NOMO-1 treated with DMSO at 0.1 percent for 48 hours (cell line): ENCODE results near the gene FCAMR.

Source experiments
- DNase-seq: peaks from one replicate; lab custom pipeline; 2025; ENCODE audit not compliant: unreplicated experiment; lab: John Stamatoyannopoulos, UW

FCAMR gene

GRCh38 chr1:206912445-206913095 is 57.7 kb downstream of the FCAMR start:
- DNase-seq: peak; percentile 60

DNA sequence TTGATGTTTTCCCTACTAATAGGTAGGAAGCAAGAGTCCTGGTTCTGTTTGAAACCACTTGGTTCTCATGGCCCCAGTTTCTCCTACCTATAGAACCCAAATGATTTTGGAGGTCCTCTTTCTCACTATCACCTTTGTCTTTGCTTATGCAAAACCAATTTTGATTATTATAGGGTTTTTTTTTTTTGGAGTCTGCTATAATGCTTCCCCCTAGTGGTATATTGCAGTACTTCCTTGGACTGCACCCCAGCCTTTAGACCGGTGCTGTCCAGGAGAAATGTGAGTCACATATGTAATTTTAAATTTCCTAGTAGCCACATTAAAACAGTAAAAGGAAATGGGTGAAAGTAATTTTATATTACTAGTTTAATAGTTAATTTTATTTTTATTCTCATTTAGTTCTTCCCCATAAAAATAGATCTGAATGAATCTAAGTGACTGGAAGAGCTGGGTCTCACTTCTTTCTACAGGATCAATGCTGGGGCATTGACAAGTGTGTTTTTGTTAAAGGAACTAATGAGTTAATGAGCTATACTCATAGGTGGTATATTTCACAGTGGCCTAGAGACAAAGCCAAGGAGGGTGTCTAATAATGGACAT is 59.1 kb downstream of the FCAMR start:
- peak; percentile 50 for DNase-seq

DNA sequence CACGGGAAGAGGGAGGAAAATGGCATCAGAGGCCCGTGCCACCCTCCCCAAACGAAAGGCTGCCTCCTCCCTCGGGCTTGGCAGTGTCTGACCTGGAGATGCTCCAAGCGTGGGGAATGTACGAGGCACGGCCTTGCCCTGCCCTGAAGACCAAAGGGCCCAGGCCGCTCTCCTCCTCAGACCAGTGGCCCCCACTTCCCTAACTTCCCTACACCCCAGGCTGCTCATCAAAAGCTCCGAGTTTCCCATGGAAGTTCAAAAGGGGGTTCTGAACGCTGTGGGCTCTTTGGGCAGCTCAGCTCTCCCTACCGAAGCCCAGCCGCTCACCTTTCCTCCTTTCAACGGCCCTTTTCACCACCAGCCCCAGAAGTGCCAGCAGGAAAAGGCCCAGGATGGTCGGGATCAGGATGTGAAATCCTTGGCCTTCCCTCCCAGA is 60.4 kb downstream of the FCAMR start:
- DNase-seq: no peak

DNA sequence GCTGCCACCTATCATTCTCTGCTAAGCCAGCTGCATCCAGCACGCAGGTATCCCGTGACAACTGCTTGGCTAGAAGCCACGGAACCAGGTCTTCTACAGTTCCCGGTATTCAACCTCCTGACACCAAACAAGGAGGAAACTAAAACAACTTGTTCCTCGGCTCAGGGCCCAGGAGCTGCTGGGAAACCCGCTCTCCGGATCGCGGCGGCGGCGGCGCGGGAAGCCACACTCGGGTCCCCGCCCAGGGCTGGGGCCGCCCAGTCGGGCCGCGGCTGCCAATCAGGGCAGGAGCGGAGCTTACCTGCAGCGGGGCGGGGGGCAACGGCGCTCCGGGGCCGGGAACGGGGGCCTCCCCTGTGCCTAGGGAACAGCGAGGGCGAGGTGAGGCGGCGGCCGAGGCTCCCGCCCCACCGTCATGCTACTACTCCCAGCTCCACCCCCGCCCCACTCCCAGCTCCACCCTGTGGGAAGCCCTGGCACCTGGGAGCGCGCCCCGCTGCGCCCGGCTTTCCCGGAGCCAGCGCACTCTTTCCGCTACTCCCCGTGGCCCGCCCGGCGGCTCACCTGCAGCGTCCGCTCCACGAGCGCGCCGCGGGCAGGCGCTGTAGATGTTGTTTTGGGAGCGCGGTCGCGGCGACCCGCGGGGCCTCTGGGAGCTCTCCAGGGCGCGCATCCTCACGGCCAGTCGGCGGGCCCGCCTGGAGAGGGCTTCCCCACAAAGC is 60.9 kb downstream of the FCAMR start:
- no peak for DNase-seq

DNA sequence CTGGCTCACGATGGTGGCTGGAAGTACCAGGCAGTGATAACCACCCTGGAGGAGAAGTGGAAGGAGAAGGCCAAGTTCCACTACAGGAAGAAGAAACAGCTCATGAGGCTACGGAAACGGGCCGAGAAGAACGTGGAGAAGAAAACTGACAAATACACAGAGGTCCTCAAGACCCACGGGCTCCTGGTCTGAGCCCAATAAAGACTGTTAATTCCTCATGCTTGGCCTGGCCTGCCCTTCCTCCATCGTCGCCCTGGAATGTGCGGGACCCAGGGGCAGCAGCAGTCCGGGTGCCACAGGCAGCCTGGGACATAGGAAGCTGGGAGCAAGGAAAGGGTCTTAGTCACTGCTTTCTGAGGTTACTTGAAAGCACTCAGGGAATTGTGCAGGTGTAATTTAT is 62.2 kb downstream of the FCAMR start:
- no peak for DNase-seq
